Tibial nerve (tissue), 4 donors: ENCODE data around the gene CENPP.

Source experiments
- CTCF ChIP-seq, 5 experiments: fragments of 200-600 bp in 3 of 5; fragments of 450-650 bp in 2 of 5; sonication (generic) in 3 of 5; IDR thresholded peaks; one replicate each; pipeline ENCODE4 v1.5.1; 2016 to 2019; ENCODE audit warnings: antibody characterized with exemption in 5 of 5, mild to moderate bottlenecking in 3 of 5, moderate library complexity in 2 of 5
- EP300 ChIP-seq, 2 donors: sonication (generic); formaldehyde crosslinking; IDR thresholded peaks; one replicate each; pipeline ENCODE4 v1.6.1; 2017; ENCODE audit warnings: antibody characterized with exemption in 2 of 2, mild to moderate bottlenecking in 1 of 2
- POLR2A ChIP-seq, 2 donors: fragments of 450-650 bp; IDR thresholded peaks; one replicate each; pipeline ENCODE4 v1.6.1; 2017; ENCODE audit warnings: antibody characterized with exemption in 2 of 2, mild to moderate bottlenecking in 2 of 2, moderate library complexity in 2 of 2

GRCh38 chr9:92659601-92660000, 333.8 kb downstream of the CENPP start:
- TF ChIP-seq CTCF (IDR thresholded peaks at IDR 0.05): no peak
- no peak for TF ChIP-seq EP300 (IDR thresholded peaks at IDR 0.05)
- TF ChIP-seq POLR2A (IDR thresholded peaks at IDR 0.05): no peak
